SK-N-SH (cell line): Measurements from ENCODE around the gene KCTD17. TPM values are rescaled to one million over a fixed set of nuclear protein-coding genes. Genes with fewer than 3 reads are reported as not detected.

Experiments used
- CTCF ChIA-PET: fragments of 300-600, 350-600 bp; formaldehyde crosslinking; extraction: SDS; loops from one replicate; lab custom pipeline; 2021; lab: Yijun Ruan, JAX
- POLR2A ChIA-PET: fragments of 350-600 bp; sonication (Branson Sonifier 250); formaldehyde crosslinking; extraction: SDS; loops from one replicate; lab custom pipeline; 2020; ENCODE audit warnings: antibody characterized with exemption, inconsistent platforms; lab: Yijun Ruan, JAX
- DNase-seq: peaks from one replicate; pipeline ENCODE4 v3.0.0; 2012
- H2AFZ ChIP-seq: fragments of 200-600 bp; sonication (generic); 2 replicates; pipeline ENCODE4 v1.8.1; 2016; ENCODE audit warnings: antibody characterized with exemption, mild to moderate bottlenecking, low read depth
- H3F3A ChIP-seq: fragments of 200-600 bp; sonication (generic); replicated peaks from 2 replicates; pipeline ENCODE3; 2016; ENCODE audit warnings: antibody characterized with exemption, mild to moderate bottlenecking; ENCODE audit not compliant: insufficient read depth
- H3K27ac ChIP-seq, 2 experiments: fragments of 200-500 bp in 1 of 2; fragments of 200-600 bp in 1 of 2; sonication (Bioruptor generic) in 1 of 2; sonication (generic), shearing (Covaris generic) in 1 of 2; 2 replicates each; pipeline versions ENCODE4 v1.5.1 to v1.6.1; 2014 to 2016; ENCODE audit warnings: low read depth in 2 of 2, inconsistent platforms in 1 of 2, low read length in 1 of 2, mild to moderate bottlenecking in 1 of 2, mixed read lengths in 1 of 2
- H3K27me3 ChIP-seq: fragments of 200-600 bp; sonication (generic), shearing (Covaris generic); 2 replicates; pipeline ENCODE4 v1.6.1; 2016; ENCODE audit warnings: mixed run types; ENCODE audit not compliant: insufficient read depth
- H3K36me3 ChIP-seq, 2 experiments: fragments of 200-500 bp in 1 of 2; fragments of 200-600 bp in 1 of 2; sonication (Bioruptor generic) in 1 of 2; sonication (generic) in 1 of 2; replicated peaks in 1 of 2; 2 replicates each; pipeline versions ENCODE3 to v1.5.1; 2014 to 2016; ENCODE audit warnings: low read length in 1 of 2, mild to moderate bottlenecking in 1 of 2; ENCODE audit not compliant: insufficient read depth in 2 of 2, control insufficient read depth in 1 of 2
- H3K4me1 ChIP-seq, 2 experiments: fragments of 200-500 bp in 1 of 2; fragments of 200-600 bp in 1 of 2; sonication (Bioruptor generic) in 1 of 2; sonication (generic), shearing (Covaris generic) in 1 of 2; 2 replicates each; pipeline versions ENCODE4 v1.5.1 to v1.6.1; 2014 to 2016; ENCODE audit warnings: low read depth in 1 of 2, low read length in 1 of 2, mixed run types in 1 of 2; ENCODE audit not compliant: insufficient read depth in 2 of 2, control insufficient read depth in 1 of 2
- H3K4me2 ChIP-seq: fragments of 200-600 bp; sonication (generic), shearing (Covaris generic); 2 replicates; pipeline ENCODE4 v1.6.1; 2017; ENCODE audit warnings: mixed run types
- H3K4me3 ChIP-seq, 2 experiments: fragments of 200-500 bp in 1 of 2; fragments of 200-600 bp in 1 of 2; sonication (Bioruptor generic) in 1 of 2; sonication (generic), shearing (Covaris generic) in 1 of 2; 2 replicates each; pipeline versions ENCODE4 v1.5.1 to v1.8.1; 2014 to 2016; ENCODE audit warnings: low read depth in 2 of 2, inconsistent platforms in 1 of 2, low read length in 1 of 2, mild to moderate bottlenecking in 1 of 2, mixed read lengths in 1 of 2, moderate library complexity in 1 of 2
- H3K79me2 ChIP-seq: fragments of 200-600 bp; sonication (generic); 2 replicates; pipeline ENCODE4 v1.8.1; 2017; ENCODE audit warnings: mild to moderate bottlenecking; ENCODE audit not compliant: insufficient read depth
- H3K9ac ChIP-seq: fragments of 200-600 bp; sonication (generic); 2 replicates; pipeline ENCODE4 v1.6.1; 2017; ENCODE audit warnings: mixed run types
- H3K9me2 ChIP-seq: fragments of 200-600 bp; sonication (generic); 2 replicates; pipeline ENCODE4 v1.6.1; 2017; ENCODE audit warnings: mixed run types
- H3K9me3 ChIP-seq: fragments of 200-600 bp; sonication (generic); 2 replicates; pipeline ENCODE4 v1.6.1; 2017; ENCODE audit warnings: mixed run types, mild to moderate bottlenecking, moderate library complexity
- H4K20me1 ChIP-seq: fragments of 200-600 bp; sonication (generic); 2 replicates; pipeline ENCODE4 v1.6.1; 2017; ENCODE audit warnings: mild to moderate bottlenecking, mixed run types; ENCODE audit not compliant: insufficient read depth
- CHD2 ChIP-seq: fragments of 150-350 bp; IDR thresholded peaks from 2 replicates; pipeline ENCODE4 v1.6.1; 2018; ENCODE audit warnings: low read length; ENCODE audit not compliant: partially characterized antibody
- FOSL2 ChIP-seq: IDR thresholded peaks from 2 replicates; pipeline ENCODE4 v1.4.0; 2012; ENCODE audit warnings: low read depth, mild to moderate bottlenecking, moderate library complexity, borderline replicate concordance
- FOXM1 ChIP-seq: IDR thresholded peaks from 2 replicates; pipeline ENCODE4 v1.4.0; 2012; ENCODE audit warnings: low read depth, mild to moderate bottlenecking
- GABPA ChIP-seq: IDR thresholded peaks from 2 replicates; pipeline ENCODE4 v1.4.0; 2012; ENCODE audit warnings: low read depth, mild to moderate bottlenecking
- GATA2 ChIP-seq: sonication (generic); formaldehyde crosslinking; IDR thresholded peaks from 2 replicates; pipeline ENCODE4 v1.5.0; 2020; ENCODE audit warnings: mild to moderate bottlenecking, missing genetic modification reagents
- IRF3 ChIP-seq: fragments of 150-350 bp; IDR thresholded peaks from 2 replicates; pipeline ENCODE4 v1.6.1; 2016; ENCODE audit warnings: mild to moderate bottlenecking, low read depth, low read length
- MAX ChIP-seq: IDR thresholded peaks from 2 replicates; pipeline ENCODE4 v1.4.0; 2012; ENCODE audit warnings: low read depth
- MEF2A ChIP-seq: IDR thresholded peaks from 2 replicates; pipeline ENCODE4 v1.4.0; 2012; ENCODE audit warnings: low read depth, borderline replicate concordance
- NFIC ChIP-seq: IDR thresholded peaks from 2 replicates; pipeline ENCODE4 v1.4.0; 2012; ENCODE audit warnings: borderline replicate concordance
- NRF1 ChIP-seq: IDR thresholded peaks from 2 replicates; pipeline ENCODE4 v1.6.1; 2012; ENCODE audit warnings: low read depth, mild to moderate bottlenecking, low read length
- RAD21 ChIP-seq: IDR thresholded peaks from 2 replicates; pipeline ENCODE4 v1.6.1; 2012; ENCODE audit warnings: mild to moderate bottlenecking, low read length
- RCOR1 ChIP-seq: fragments of 150-350 bp; IDR thresholded peaks from 2 replicates; pipeline ENCODE4 v1.6.1; 2017; ENCODE audit warnings: antibody characterized with exemption, low read length
- REST ChIP-seq: IDR thresholded peaks from 2 replicates; pipeline ENCODE4 v1.6.1; 2012; ENCODE audit warnings: mild to moderate bottlenecking, low read depth, low read length, moderate library complexity
- RFX5 ChIP-seq: IDR thresholded peaks from 2 replicates; pipeline ENCODE4 v1.6.1; 2012; ENCODE audit warnings: mild to moderate bottlenecking, improper control_type of control experiment, low read length
- TAF1 ChIP-seq: IDR thresholded peaks from 2 replicates; pipeline ENCODE4 v1.6.1; 2012; ENCODE audit warnings: low read depth, mild to moderate bottlenecking, low read length, moderate library complexity, borderline replicate concordance
- TEAD4 ChIP-seq: IDR thresholded peaks from 2 replicates; pipeline ENCODE4 v1.4.0; 2012; ENCODE audit warnings: mild to moderate bottlenecking, borderline replicate concordance; ENCODE audit not compliant: insufficient read depth
- USF1 ChIP-seq: IDR thresholded peaks from 2 replicates; pipeline ENCODE4 v1.4.0; 2012; ENCODE audit warnings: low read depth, borderline replicate concordance
- YY1 ChIP-seq: IDR thresholded peaks from 2 replicates; pipeline ENCODE4 v1.4.0; 2012; ENCODE audit warnings: low read depth, mild to moderate bottlenecking
- ZBTB33 ChIP-seq: IDR thresholded peaks from 2 replicates; pipeline ENCODE4 v1.4.0; 2012; ENCODE audit warnings: low read depth, borderline replicate concordance
- WGBS: methylation state at CpG from one replicate; pipeline ENCODE4 v1.1.6; 2017; ENCODE audit warnings: low lambda C conversion rate; 5-methylcytosine and 5-hydroxymethylcytosine counted together
- polyA plus RNA-seq, 3 experiments: library from polyadenylated mRNA; depleted of rRNA; stranded (reverse); fragments of >200 nt; gene quantifications; 2 replicates each; pipeline ENCODE4 v1.2.3, GENCODE V29; 2012

The KCTD17 gene
- polyA plus RNA-seq, 1 of the 3 experiments (the other 2 are of a cell fraction), result 57.8 TPM

DNA sequence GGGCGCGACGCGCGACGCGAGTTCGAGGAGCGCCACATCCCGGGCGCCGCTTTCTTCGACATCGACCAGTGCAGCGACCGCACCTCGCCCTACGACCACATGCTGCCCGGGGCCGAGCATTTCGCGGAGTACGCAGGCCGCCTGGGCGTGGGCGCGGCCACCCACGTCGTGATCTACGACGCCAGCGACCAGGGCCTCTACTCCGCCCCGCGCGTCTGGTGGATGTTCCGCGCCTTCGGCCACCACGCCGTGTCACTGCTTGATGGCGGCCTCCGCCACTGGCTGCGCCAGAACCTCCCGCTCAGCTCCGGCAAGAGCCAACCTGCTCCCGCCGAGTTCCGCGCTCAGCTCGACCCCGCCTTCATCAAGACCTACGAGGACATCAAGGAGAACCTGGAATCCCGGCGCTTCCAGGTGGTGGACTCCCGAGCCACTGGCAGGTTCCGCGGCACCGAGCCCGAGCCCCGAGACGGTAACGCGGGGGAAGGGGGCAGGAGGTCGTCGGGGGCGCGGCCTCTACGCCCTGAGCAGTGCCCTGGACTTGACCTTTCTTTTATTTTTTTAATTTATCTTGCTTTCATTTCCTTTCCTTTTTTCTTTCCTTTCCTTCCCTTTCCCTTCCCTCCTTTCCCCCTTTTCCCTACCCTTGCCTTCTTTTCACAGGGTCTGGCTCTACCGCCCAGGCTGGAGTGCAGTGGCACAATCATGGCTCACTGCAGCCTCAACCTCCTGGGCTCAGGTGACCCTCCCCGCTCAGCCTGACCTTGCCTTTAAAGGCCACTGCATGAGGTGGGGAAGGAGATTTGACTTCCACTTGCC, 27.0 kb upstream of the KCTD17 start:
- Histone ChIP-seq H4K20me1 (no peaks in the 10 kb centered on the region), H3K36me3 (peaks cover 6 to 36% of the 10 kb centered on the region in 2 experiments), H3K9me2 (no peaks in the 10 kb centered on the region), H3K79me2 (peaks cover 35% of the 10 kb centered on the region), H3K9ac (no peak overlapping the region), H3F3A (no peaks in the 10 kb centered on the region), H3K9me3 (no peaks in the 10 kb centered on the region), H3K27ac (no peak overlapping the region), H3K27me3 (no peaks in the 10 kb centered on the region), H3K4me3 (no peak overlapping the region), H3K4me1 (peaks cover 6 to 12% of the 10 kb centered on the region in 2 experiments; a peak in 2 of 4 replicates), H3K4me2 (no peak overlapping the region), H2AFZ (no peak overlapping the region)
- POLR2A ChIA-PET, result no interaction called here
- DNase-seq, result no peak
- no peak for TF ChIP-seq USF1
- TF ChIP-seq YY1, result no peak
- no peak for TF ChIP-seq RAD21
- TF ChIP-seq ZBTB33, result no peak
- CTCF ChIA-PET, result interaction anchor here (0.6 to 4.1 kb wide), 2 partner anchors 16 to 18 kb away, joined by 3 to 18 read pairs; no protein-coding TSS in a partner anchor
- WGBS, result 97% methylated on average over 70 of the region's 71 CpGs

GRCh38 chr22:37025500-37026070, 26.0 kb upstream of the KCTD17 start:
- H3K27ac ChIP-seq, result no peak overlapping the region
- H4K20me1 ChIP-seq, result no peaks in the 10 kb centered on the region
- H3K9me2 ChIP-seq, result no peaks in the 10 kb centered on the region
- H3K9ac ChIP-seq, result no peak overlapping the region
- ChIA-PET CTCF (interaction anchor here (0.6 to 1.2 kb wide), 2 partner anchors 10 to 17 kb away, joined by 3 to 6 read pairs; no protein-coding TSS in a partner anchor), POLR2A (no interaction called here)
- no peak overlapping the region for H3K4me2 ChIP-seq
- no peaks in the 10 kb centered on the region for H3F3A ChIP-seq
- no peak overlapping the region for H2AFZ ChIP-seq
- no peak for DNase-seq
- 71% methylated on average over 5 of the region's 10 CpGs for WGBS
- peaks cover 27% of the 10 kb centered on the region for H3K79me2 ChIP-seq
- H3K27me3 ChIP-seq, result no peaks in the 10 kb centered on the region
- H3K4me3 ChIP-seq, result no peak overlapping the region
- H3K9me3 ChIP-seq, result no peaks in the 10 kb centered on the region
- peaks cover 4 to 12% of the 10 kb centered on the region in 2 experiments; a peak in 2 of 4 replicates for H3K4me1 ChIP-seq
- peaks cover 6 to 45% of the 10 kb centered on the region in 2 experiments for H3K36me3 ChIP-seq
- TF ChIP-seq NRF1 (no peak), TEAD4 (no peak), REST (no peak), IRF3 (no peak), NFIC (no peak), RFX5 (no peak), GATA2 (CRISPR knock-in tag) (no peak), GABPA (no peak), CHD2 (no peak), MAX (no peak), FOXM1 (no peak), TAF1 (no peak), RCOR1 (no peak), FOSL2 (no peak), MEF2A (no peak)
